ENCODE results near the gene ANKFN1.

ANKFN1 gene

GRCh38 chr17:56471696-56472095 is 318.4 kb downstream of the ANKFN1 start:
- Histone ChIP-seq H3K36me3 (ENCODE audit: insufficient read depth, low read length) (no peaks in the 10 kb centered on the region), H3K9me3 (ENCODE audit: control insufficient read depth, insufficient read depth, low read length) (no peaks in the 10 kb centered on the region), H3K9ac (ENCODE audit: low read depth, low read length) (no peak overlapping the region), H3K4me1 (ENCODE audit: insufficient read depth, low read length) (no peaks in the 10 kb centered on the region)

DNA sequence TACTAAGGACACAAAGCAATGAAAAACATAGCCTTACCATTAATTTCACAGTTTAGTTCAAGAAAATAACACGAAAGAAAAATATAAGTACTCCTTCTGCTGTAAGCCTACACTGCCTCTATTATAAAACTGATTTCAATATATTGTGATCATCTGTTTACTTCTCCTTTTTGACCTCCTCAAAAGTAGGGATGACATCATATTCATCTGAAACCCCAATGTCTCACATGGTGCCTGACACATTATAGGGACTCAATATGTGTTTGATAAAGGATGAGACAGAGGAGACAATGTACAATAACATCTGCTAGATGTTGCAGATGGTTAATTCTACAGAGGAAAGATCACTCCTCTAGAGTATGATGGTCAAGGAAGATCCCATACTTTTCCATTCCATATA is 321.8 kb downstream of the ANKFN1 start:
- Histone ChIP-seq H3K9ac (ENCODE audit: low read depth, low read length) (no peak overlapping the region), H3K4me1 (ENCODE audit: insufficient read depth, low read length) (no peaks in the 10 kb centered on the region), H3K36me3 (ENCODE audit: insufficient read depth, low read length) (no peaks in the 10 kb centered on the region), H3K9me3 (ENCODE audit: control insufficient read depth, insufficient read depth, low read length) (no peaks in the 10 kb centered on the region)

DNA sequence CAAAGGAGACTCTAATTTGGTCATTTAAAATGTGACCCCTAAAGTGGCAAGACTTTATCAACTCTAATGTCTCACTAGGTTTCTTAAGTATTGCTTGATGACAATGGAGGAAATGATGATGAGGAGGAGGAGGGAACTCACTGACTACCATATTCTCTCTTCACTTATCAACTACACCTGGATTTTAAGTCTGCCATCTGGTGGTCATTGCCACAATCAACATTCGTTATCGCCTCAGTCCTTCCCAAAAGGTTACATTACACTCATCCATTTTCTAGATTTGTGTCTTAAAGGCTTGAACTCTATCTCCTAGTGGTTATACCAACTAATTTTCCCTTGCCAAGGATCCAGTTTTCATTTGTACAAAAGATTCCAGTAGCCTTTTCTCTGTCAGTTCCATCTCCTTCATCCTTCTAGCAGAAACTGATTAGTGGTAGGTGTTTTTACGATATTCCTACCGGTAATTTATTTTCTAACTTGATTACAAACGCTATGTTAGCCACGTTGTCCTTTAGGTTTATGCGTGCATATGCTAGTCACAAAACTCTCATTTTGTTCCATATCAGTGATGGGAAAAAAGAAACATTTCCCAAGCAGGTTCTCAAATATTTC is 325.7 kb downstream of the ANKFN1 start:
- no peaks in the 10 kb centered on the region for H3K9me3 ChIP-seq (ENCODE audit: control insufficient read depth, insufficient read depth, low read length)
- no peaks in the 10 kb centered on the region for H3K4me1 ChIP-seq (ENCODE audit: insufficient read depth, low read length)
- no peaks in the 10 kb centered on the region for H3K36me3 ChIP-seq (ENCODE audit: insufficient read depth, low read length)
- no peak overlapping the region for H3K9ac ChIP-seq (ENCODE audit: low read depth, low read length)

- Histone ChIP-seq H3K9me3 (ENCODE audit: control insufficient read depth, insufficient read depth, low read length) (no peaks in the 10 kb centered on the region), H3K9ac (ENCODE audit: low read depth, low read length) (no peak overlapping the region), H3K4me1 (ENCODE audit: insufficient read depth, low read length) (no peaks in the 10 kb centered on the region), H3K36me3 (ENCODE audit: insufficient read depth, low read length) (no peaks in the 10 kb centered on the region)
Measured at GRCh38 chr17:56480501-56480900, 327.2 kb downstream of the ANKFN1 start.

GRCh38 chr17:56481659-56482058 is 328.4 kb downstream of the ANKFN1 start:
- Histone ChIP-seq H3K9me3 (ENCODE audit: control insufficient read depth, insufficient read depth, low read length) (no peaks in the 10 kb centered on the region), H3K9ac (ENCODE audit: low read depth, low read length) (no peak overlapping the region), H3K4me1 (ENCODE audit: insufficient read depth, low read length) (no peaks in the 10 kb centered on the region), H3K36me3 (ENCODE audit: insufficient read depth, low read length) (no peaks in the 10 kb centered on the region)

GRCh38 chr17:56482229-56482628 is 329.0 kb downstream of the ANKFN1 start:
- Histone ChIP-seq H3K9ac (ENCODE audit: low read depth, low read length) (no peak overlapping the region), H3K9me3 (ENCODE audit: control insufficient read depth, insufficient read depth, low read length) (no peaks in the 10 kb centered on the region), H3K36me3 (ENCODE audit: insufficient read depth, low read length) (no peaks in the 10 kb centered on the region), H3K4me1 (ENCODE audit: insufficient read depth, low read length) (no peaks in the 10 kb centered on the region)

- Histone ChIP-seq H3K4me1 (ENCODE audit: insufficient read depth, low read length) (no peaks in the 10 kb centered on the region), H3K9me3 (ENCODE audit: control insufficient read depth, insufficient read depth, low read length) (no peaks in the 10 kb centered on the region), H3K36me3 (ENCODE audit: insufficient read depth, low read length) (no peaks in the 10 kb centered on the region), H3K9ac (ENCODE audit: low read depth, low read length) (no peak overlapping the region)
Measured at GRCh38 chr17:56486732-56487131, 333.5 kb downstream of the ANKFN1 start.

DNA sequence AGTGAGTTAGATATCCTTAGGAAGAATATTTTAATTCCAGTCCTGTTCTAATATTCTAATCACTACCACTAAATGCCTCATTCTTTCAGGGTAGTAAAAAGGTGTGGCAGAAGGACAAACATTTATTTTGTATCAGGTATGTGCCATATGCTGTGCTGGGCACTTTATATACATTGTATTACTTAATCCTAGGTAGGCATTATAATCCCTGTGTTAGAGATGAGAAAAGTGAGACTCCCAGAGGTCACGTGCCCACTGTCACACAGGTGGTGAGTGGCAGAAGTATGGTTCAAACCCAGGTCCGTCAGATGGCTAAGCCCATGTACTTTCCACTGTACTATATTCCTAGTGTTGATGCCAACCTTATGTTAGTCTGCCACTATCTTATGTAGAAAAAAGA is 335.5 kb downstream of the ANKFN1 start:
- H3K9ac ChIP-seq (ENCODE audit: low read depth, low read length) = no peak overlapping the region
- H3K9me3 ChIP-seq (ENCODE audit: control insufficient read depth, insufficient read depth, low read length) = no peaks in the 10 kb centered on the region
- H3K36me3 ChIP-seq (ENCODE audit: insufficient read depth, low read length) = no peaks in the 10 kb centered on the region
- no peaks in the 10 kb centered on the region for H3K4me1 ChIP-seq (ENCODE audit: insufficient read depth, low read length)

- H3K4me1 ChIP-seq (ENCODE audit: insufficient read depth, low read length) = no peaks in the 10 kb centered on the region
- H3K36me3 ChIP-seq (ENCODE audit: insufficient read depth, low read length) = no peaks in the 10 kb centered on the region
- no peak overlapping the region for H3K9ac ChIP-seq (ENCODE audit: low read depth, low read length)
- no peaks in the 10 kb centered on the region for H3K9me3 ChIP-seq (ENCODE audit: control insufficient read depth, insufficient read depth, low read length)
Measured at GRCh38 chr17:56489980-56490379, 336.7 kb downstream of the ANKFN1 start.

GRCh38 chr17:56495556-56495955 is 342.3 kb downstream of the ANKFN1 start:
- no peaks in the 10 kb centered on the region for H3K9me3 ChIP-seq (ENCODE audit: control insufficient read depth, insufficient read depth, low read length)
- H3K36me3 ChIP-seq (ENCODE audit: insufficient read depth, low read length) = no peaks in the 10 kb centered on the region
- H3K4me1 ChIP-seq (ENCODE audit: insufficient read depth, low read length) = no peaks in the 10 kb centered on the region
- no peak overlapping the region for H3K9ac ChIP-seq (ENCODE audit: low read depth, low read length)

DNA sequence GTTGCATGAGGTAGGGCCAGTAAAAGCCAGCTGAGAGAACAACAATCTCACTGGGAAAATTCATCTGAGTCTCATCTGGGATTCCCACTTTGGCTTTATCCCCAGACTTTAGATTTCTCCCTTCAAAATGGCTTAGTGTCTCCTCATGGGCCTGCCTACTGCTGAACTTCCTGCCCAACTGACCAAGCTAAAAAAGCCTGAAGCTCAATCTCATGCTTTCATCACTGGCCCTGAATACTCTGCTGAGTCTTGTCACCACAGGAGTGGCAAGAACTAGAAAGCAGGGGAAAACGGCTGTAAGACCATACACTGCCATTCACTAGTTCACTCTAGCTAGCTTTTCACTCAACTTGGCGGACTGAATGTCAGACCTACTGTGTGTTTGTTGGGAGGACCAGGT is 343.9 kb downstream of the ANKFN1 start:
- no peaks in the 10 kb centered on the region for H3K36me3 ChIP-seq (ENCODE audit: insufficient read depth, low read length)
- no peak overlapping the region for H3K9ac ChIP-seq (ENCODE audit: low read depth, low read length)
- H3K9me3 ChIP-seq (ENCODE audit: control insufficient read depth, insufficient read depth, low read length) = no peaks in the 10 kb centered on the region
- H3K4me1 ChIP-seq (ENCODE audit: insufficient read depth, low read length) = no peaks in the 10 kb centered on the region

DNA sequence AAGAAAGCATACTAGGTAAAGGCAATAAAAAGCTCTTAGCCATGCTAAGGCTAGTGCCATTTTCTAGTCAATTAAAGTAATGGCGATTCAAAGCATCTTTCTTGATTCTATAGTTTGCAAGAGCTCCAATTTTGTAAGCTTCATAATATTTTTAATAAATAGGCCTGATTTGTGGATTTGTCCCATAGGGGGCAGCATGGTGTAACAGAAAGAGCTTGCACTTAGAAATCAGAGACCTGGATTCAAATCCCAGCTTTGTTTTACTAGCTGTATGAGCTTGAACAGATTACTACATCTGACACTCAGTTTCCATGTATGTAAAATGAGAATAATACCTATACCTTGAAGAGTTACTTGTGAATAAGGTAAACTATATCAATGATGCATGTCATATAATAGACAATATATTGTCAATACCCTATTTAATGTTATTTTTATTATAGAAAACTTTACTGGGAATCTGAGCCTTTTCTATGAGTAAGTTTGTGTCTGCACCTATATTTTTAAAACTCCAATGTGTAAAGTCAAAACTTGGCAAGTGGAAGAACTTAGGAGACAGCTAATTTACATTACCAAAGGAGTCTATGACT is 346.6 kb downstream of the ANKFN1 start:
- Histone ChIP-seq H3K4me1 (ENCODE audit: insufficient read depth, low read length) (no peaks in the 10 kb centered on the region), H3K36me3 (ENCODE audit: insufficient read depth, low read length) (no peaks in the 10 kb centered on the region), H3K9me3 (ENCODE audit: control insufficient read depth, insufficient read depth, low read length) (no peaks in the 10 kb centered on the region), H3K9ac (ENCODE audit: low read depth, low read length) (no peak overlapping the region)

GRCh38 chr17:56502120-56502654 is 348.9 kb downstream of the ANKFN1 start:
- no peaks in the 10 kb centered on the region for H3K36me3 ChIP-seq (ENCODE audit: insufficient read depth, low read length)
- no peaks in the 10 kb centered on the region for H3K4me1 ChIP-seq (ENCODE audit: insufficient read depth, low read length)
- no peak overlapping the region for H3K9ac ChIP-seq (ENCODE audit: low read depth, low read length)
- no peaks in the 10 kb centered on the region for H3K9me3 ChIP-seq (ENCODE audit: control insufficient read depth, insufficient read depth, low read length)

DNA sequence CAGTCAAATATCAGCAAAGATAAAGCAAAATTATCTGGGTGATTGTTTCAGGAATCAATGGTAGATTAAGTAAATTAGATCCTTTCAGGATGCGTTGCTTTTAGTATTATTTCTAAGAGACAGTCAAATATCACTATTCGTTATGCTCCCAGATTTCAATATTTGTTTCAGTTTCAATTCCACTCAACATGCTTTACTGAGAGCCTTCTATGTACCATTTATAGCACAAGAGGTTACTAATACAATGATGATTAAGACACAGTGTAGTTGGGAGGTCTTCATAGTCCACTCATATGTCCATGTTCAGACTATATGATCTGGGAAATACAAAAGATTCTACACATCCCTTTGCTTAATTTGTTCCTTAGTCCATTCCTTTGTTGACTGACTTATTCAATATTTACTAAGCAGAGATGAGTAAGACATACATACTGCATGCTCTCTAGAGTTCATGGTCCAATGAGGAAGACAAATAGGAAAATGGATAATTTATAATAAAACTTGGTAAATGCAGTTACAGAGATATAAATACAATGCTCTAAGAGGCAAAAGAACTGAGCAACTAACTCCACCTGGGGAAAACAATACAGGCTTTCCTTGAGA is 352.0 kb downstream of the ANKFN1 start:
- Histone ChIP-seq H3K36me3 (ENCODE audit: insufficient read depth, low read length) (no peaks in the 10 kb centered on the region), H3K9ac (ENCODE audit: low read depth, low read length) (no peak overlapping the region), H3K9me3 (ENCODE audit: control insufficient read depth, insufficient read depth, low read length) (no peaks in the 10 kb centered on the region), H3K4me1 (ENCODE audit: insufficient read depth, low read length) (no peaks in the 10 kb centered on the region)

- H3K4me1 ChIP-seq (ENCODE audit: insufficient read depth, low read length) = no peaks in the 10 kb centered on the region
- H3K9ac ChIP-seq (ENCODE audit: low read depth, low read length) = no peak overlapping the region
- no peaks in the 10 kb centered on the region for H3K36me3 ChIP-seq (ENCODE audit: insufficient read depth, low read length)
- H3K9me3 ChIP-seq (ENCODE audit: control insufficient read depth, insufficient read depth, low read length) = no peaks in the 10 kb centered on the region
Measured at GRCh38 chr17:56506349-56506748, 353.1 kb downstream of the ANKFN1 start.

All from ES-I3 (cell line).